ENCODE data around the gene DOHH.
"Not testable (repeated sequence)": the region's sequence is repeated elsewhere in the genome, so short reads cannot be mapped to it uniquely, and the experiment has no call there.

DOHH gene

GRCh38 chr19:3519126-3519525 is 18.7 kb upstream of the DOHH start:
- DNase-seq: no peak

- no peak for DNase-seq
Measured at GRCh38 chr19:3518659-3519058, 18.2 kb upstream of the DOHH start.

- DNase-seq: no peak
Measured at GRCh38 chr19:3518255-3518654, 17.8 kb upstream of the DOHH start.

GRCh38 chr19:3517638-3518037 is 17.2 kb upstream of the DOHH start:
- no peak for DNase-seq

GRCh38 chr19:3516675-3517207 is 16.3 kb upstream of the DOHH start:
- peak in 11 of 51 donors; percentile 10 to 37 (median 23) for DNase-seq

- DNase-seq: peak in 1 of 51 donors; percentile 41
Measured at GRCh38 chr19:3515891-3516422, 15.5 kb upstream of the DOHH start.

- DNase-seq: no peak
Measured at GRCh38 chr19:3514930-3515329, 14.5 kb upstream of the DOHH start.

- peak in 4 of 51 donors; percentile 12 to 41 (median 18) for DNase-seq
Measured at GRCh38 chr19:3513229-3514140, 13.0 kb upstream of the DOHH start.

GRCh38 chr19:3512562-3513228 is 12.2 kb upstream of the DOHH start:
- DNase-seq: peak in 10 of 51 donors; percentile 10 to 46 (median 20)

- DNase-seq: no peak
Measured at GRCh38 chr19:3511506-3512251, 11.2 kb upstream of the DOHH start.

GRCh38 chr19:3510727-3511126 is 10.3 kb upstream of the DOHH start:
- DNase-seq: no peak

- DNase-seq: peak in 2 of 51 donors; percentile 6 to 58
Measured at GRCh38 chr19:3509566-3509989, 9.1 kb upstream of the DOHH start.

GRCh38 chr19:3508771-3509535 is 8.5 kb upstream of the DOHH start:
- DNase-seq: peak in 1 of 51 donors; percentile 26

GRCh38 chr19:3508121-3508661 is 7.7 kb upstream of the DOHH start:
- not testable (repeated sequence) for DNase-seq

GRCh38 chr19:3507371-3508120 is 7.1 kb upstream of the DOHH start:
- DNase-seq: peak in 7 of 51 donors; percentile 3 to 45 (median 32)

GRCh38 chr19:3506384-3507340 is 6.2 kb upstream of the DOHH start:
- DNase-seq: peak in 9 of 51 donors; percentile 9 to 57 (median 41)

GRCh38 chr19:3505598-3506383 is 5.3 kb upstream of the DOHH start, which contains the start of gene FZR1:
TSS of gene FZR1 (plus strand) at chr19:3506311. CDS start at chr19:3522990, 16,679 bp downstream.
- DNase-seq: peak; percentile 55 to 99 (median 98)
